Prostate gland (tissue), 2 donors: ENCODE data around the gene STAT3.

ENCODE experiments used
- CTCF ChIP-seq, 4 experiments: fragments of 200-600 bp in 2 of 4; fragments of 450-650 bp in 2 of 4; sonication (generic) in 2 of 4; IDR thresholded peaks; 1 replicate in 3 of 4; 2 replicates in 1 of 4; pipeline ENCODE4 v1.5.1; 2016 to 2019; ENCODE audit warnings: antibody characterized with exemption in 4 of 4, mild to moderate bottlenecking in 2 of 4, moderate library complexity in 2 of 4
- POLR2A ChIP-seq: fragments of 450-650 bp; IDR thresholded peaks from one replicate; pipeline ENCODE4 v1.6.1; 2016; ENCODE audit warnings: antibody characterized with exemption, mild to moderate bottlenecking
- POLR2AphosphoS5 ChIP-seq: sonication (generic); formaldehyde crosslinking; IDR thresholded peaks from one replicate; pipeline ENCODE4 v1.6.1; 2017; ENCODE audit warnings: antibody characterized with exemption

GRCh38 chr17:42339221-42339620, 49.0 kb downstream of the STAT3 start:
- TF ChIP-seq CTCF (IDR thresholded peaks at IDR 0.05) (no peak), POLR2A (no peak), POLR2AphosphoS5 (no peak)
